IMR-90 (cell line): Measurements from ENCODE around the gene DLX3. TPM values are rescaled to one million over a fixed set of nuclear protein-coding genes. Genes with fewer than 3 reads are reported as not detected.

Experiments used
- ATAC-seq: fragments of 200-7000 bp; cut with Tn5 transposase; 2 replicates; pipeline ENCODE4 v1.9.1; 2020; ENCODE audit warnings: low read depth, mild to moderate bottlenecking, moderate library complexity
- BruUV-seq: library from RNA; stranded (reverse); fragments of 400-500 nt; replicated peaks from 2 replicates; lab custom pipeline; 2021; lab: Mats Ljungman, UMichigan
- CTCF ChIA-PET: fragments of 300-600 bp; formaldehyde crosslinking; extraction: SDS; loops from one replicate; lab custom pipeline; 2021; ENCODE audit warnings: antibody characterized with exemption; lab: Yijun Ruan, JAX
- POLR2A ChIA-PET: fragments of 300-600 bp; sonication (Branson Sonifier 250); formaldehyde crosslinking; loops from one replicate; lab custom pipeline; 2022; ENCODE audit warnings: antibody characterized with exemption; ENCODE audit not compliant: unreplicated experiment; lab: Charles Lee
- DNase-seq: peaks from one replicate; pipeline ENCODE4 v3.0.0; 2013
- H2AFZ ChIP-seq: replicated peaks from 2 replicates; pipeline ENCODE3; 2013; ENCODE audit warnings: low read length, mild to moderate bottlenecking; ENCODE audit not compliant: poor library complexity
- H2AK5ac ChIP-seq: 2 replicates; pipeline ENCODE4 v1.6.1; 2013; ENCODE audit warnings: low read depth, low read length, inconsistent platforms
- H2AK9ac ChIP-seq: replicated peaks from 2 replicates; pipeline ENCODE3; 2013; ENCODE audit warnings: mild to moderate bottlenecking, low read depth, low read length, moderate library complexity; ENCODE audit not compliant: poor library complexity
- H2BK120ac ChIP-seq: 2 replicates; pipeline ENCODE4 v1.6.1; 2013; ENCODE audit warnings: low read depth, low read length, inconsistent platforms
- H2BK15ac ChIP-seq: 3 replicates; pipeline ENCODE4 v1.6.1; 2013; ENCODE audit warnings: low read depth, low read length, inconsistent platforms
- H2BK20ac ChIP-seq: 2 replicates; pipeline ENCODE4 v1.6.1; 2013; ENCODE audit warnings: low read depth, mild to moderate bottlenecking, inconsistent platforms, low read length, moderate library complexity
- H2BK5ac ChIP-seq: 2 replicates; pipeline ENCODE4 v1.6.1; 2013; ENCODE audit warnings: mild to moderate bottlenecking, low read depth, low read length, inconsistent platforms; ENCODE audit not compliant: poor library complexity, severe bottlenecking
- H3K14ac ChIP-seq: replicated peaks from 2 replicates; pipeline ENCODE4 v1.6.1; 2013; ENCODE audit warnings: low read depth, low read length, inconsistent platforms
- H3K18ac ChIP-seq: 2 replicates; pipeline ENCODE4 v1.6.1; 2013; ENCODE audit warnings: low read depth, low read length, control low read depth
- H3K23ac ChIP-seq: 2 replicates; pipeline ENCODE4 v1.6.1; 2013; ENCODE audit warnings: low read depth, low read length, inconsistent platforms
- H3K27ac ChIP-seq: 2 replicates; pipeline ENCODE4 v1.5.1; 2013; ENCODE audit warnings: mild to moderate bottlenecking, control low read depth, low read length; ENCODE audit not compliant: insufficient read depth
- H3K27me3 ChIP-seq: 2 replicates; pipeline ENCODE4 v1.6.1; 2013; ENCODE audit warnings: low read length; ENCODE audit not compliant: control insufficient read depth, insufficient read depth
- H3K36me3 ChIP-seq: 2 replicates; pipeline ENCODE4 v1.6.1; 2013; ENCODE audit warnings: low read length, mixed read lengths; ENCODE audit not compliant: control insufficient read depth, insufficient read depth
- H3K4ac ChIP-seq: 2 replicates; pipeline ENCODE4 v1.6.1; 2013; ENCODE audit warnings: low read depth, low read length, inconsistent platforms
- H3K4me1 ChIP-seq: 2 replicates; pipeline ENCODE4 v1.6.1; 2013; ENCODE audit warnings: low read length, mixed read lengths; ENCODE audit not compliant: control insufficient read depth, insufficient read depth
- H3K4me2 ChIP-seq: 2 replicates; pipeline ENCODE4 v1.6.1; 2013; ENCODE audit warnings: low read depth, mild to moderate bottlenecking, control low read depth, low read length, moderate library complexity
- H3K4me3 ChIP-seq: 2 replicates; pipeline ENCODE4 v1.5.1; 2013; ENCODE audit warnings: low read depth, mild to moderate bottlenecking, control low read depth, low read length, moderate library complexity; ENCODE audit not compliant: insufficient read depth
- H3K56ac ChIP-seq: 2 replicates; pipeline ENCODE4 v1.6.1; 2013; ENCODE audit warnings: low read length, inconsistent platforms; ENCODE audit not compliant: insufficient read depth; ENCODE audit errors: extremely low read depth
- H3K79me1 ChIP-seq, 2 experiments: 2 replicates each; pipeline ENCODE4 v1.6.1; 2013; ENCODE audit warnings: low read length in 2 of 2, inconsistent platforms in 1 of 2, low read depth in 1 of 2
- H3K9ac ChIP-seq: 2 replicates; pipeline ENCODE4 v1.6.1; 2013; ENCODE audit warnings: low read depth, low read length, control low read depth
- H3K9me1 ChIP-seq: 2 replicates; pipeline ENCODE4 v1.6.1; 2013; ENCODE audit warnings: low read length, inconsistent platforms; ENCODE audit not compliant: insufficient read depth
- H3K9me3 ChIP-seq: 2 replicates; pipeline ENCODE4 v1.6.1; 2013; ENCODE audit warnings: low read length; ENCODE audit not compliant: control insufficient read depth, insufficient read depth
- H4K20me1 ChIP-seq: 2 replicates; pipeline ENCODE4 v1.6.1; 2013; ENCODE audit warnings: low read length, inconsistent platforms; ENCODE audit not compliant: insufficient read depth
- H4K5ac ChIP-seq: 2 replicates; pipeline ENCODE4 v1.6.1; 2013; ENCODE audit warnings: mild to moderate bottlenecking, low read depth, low read length, control low read depth
- H4K8ac ChIP-seq, 2 experiments: 2 replicates each; pipeline ENCODE4 v1.6.1; 2013; ENCODE audit warnings: low read depth in 2 of 2, low read length in 2 of 2, control low read depth in 1 of 2, inconsistent platforms in 1 of 2
- H4K91ac ChIP-seq: 2 replicates; pipeline ENCODE4 v1.6.1; 2013; ENCODE audit warnings: low read depth, low read length, inconsistent platforms; ENCODE audit not compliant: insufficient read depth
- RCOR1 ChIP-seq: IDR thresholded peaks from 2 replicates; pipeline ENCODE4 v1.6.1; 2012; ENCODE audit warnings: mild to moderate bottlenecking, low read length, improper control_type of control experiment; ENCODE audit not compliant: insufficient replicate concordance
- WGBS, 2 experiments: methylation state at CpG; one replicate each; pipeline versions ENCODE4 v1.1.5 to v1.1.7; 2013; ENCODE audit warnings: missing lambda C conversion rate in 2 of 2; ENCODE audit not compliant: insufficient read length in 1 of 2; ENCODE audit errors: extremely low coverage in 2 of 2; 5-methylcytosine and 5-hydroxymethylcytosine counted together
- dilution Hi-C: fragments of 300-500 bp; cut with HindIII; formaldehyde crosslinking; loops from one replicate; pipeline ENCODE4 v1.14.3; 2018; ENCODE audit warnings: low sequenced_read_pairs; ENCODE audit not compliant: unreplicated experiment
- in situ Hi-C: fragments of 300-500 bp; cut with MboI; formaldehyde crosslinking; loops from 3 replicates; pipeline ENCODE4 v1.14.3; 2019; ENCODE audit warnings: low sequenced_read_pairs, inconsistent platforms, mixed read lengths
- intact Hi-C: fragments of 100-400 bp; cut with micrococcal nuclease; formaldehyde crosslinking; loops from 2 replicates; pipeline ENCODE4 v1.10.0; 2022
- polyA plus RNA-seq, 3 experiments: library from polyadenylated mRNA; depleted of rRNA; stranded (reverse); fragments of >200 nt; gene quantifications; 2 replicates each; pipeline ENCODE4 v1.2.3, GENCODE V29; 2012; ENCODE audit warnings: low replicate concordance in 1 of 3
- total RNA-seq: library from RNA; depleted of rRNA; stranded (reverse); fragments of >200 nt; gene quantifications from 2 replicates; pipeline ENCODE4 v1.2.3, GENCODE V29; 2012

DLX3 gene
- total and polyA plus RNA-seq, 2 of the 4 experiments (the other 2 are of a cell fraction): not detected

GRCh38 chr17:50021681-50022370 lies 26.8 kb upstream of the DLX3 start:
- Histone ChIP-seq H2AK5ac (no peak overlapping the region; the same call in 1 of the 2 replicates), H4K91ac (no peak overlapping the region), H3K79me1 (no peaks in the 10 kb centered on the region), H3K4me3 (no peak overlapping the region), H4K5ac (no peak overlapping the region), H3K9ac (no peak overlapping the region; the same call in 1 of the 2 replicates), H2BK120ac (no peak overlapping the region), H3K56ac (no peak overlapping the region), H3K4me2 (peak overlapping the region; percentile 36), H2BK20ac (no peak overlapping the region), H3K9me1 (peaks cover 6% of the 10 kb centered on the region), H3K23ac (no peak overlapping the region), H3K27me3 (no peaks in the 10 kb centered on the region), H3K14ac (peak overlapping the region; percentile 65), H2AFZ (no peak overlapping the region), H3K18ac (no peak overlapping the region), H3K36me3 (no peaks in the 10 kb centered on the region), H3K4ac (peak overlapping the region; percentile 40; the same call in 1 of the 2 replicates), H3K27ac (peak overlapping the region; percentile 53; the same call in 1 of the 2 replicates), H4K8ac (no peak overlapping the region; a peak in 1 of 4 replicates), H3K4me1 (peaks cover 5% of the 10 kb centered on the region), H2AK9ac (no peak overlapping the region), H3K9me3 (no peaks in the 10 kb centered on the region), H2BK5ac (no peak overlapping the region), H4K20me1 (no peaks in the 10 kb centered on the region; the same call in 1 of the 2 replicates), H2BK15ac (no peak overlapping the region)
- DNase-seq: no peak
- ChIA-PET CTCF (interaction anchor here (1.2 to 1.4 kb wide), 2 partner anchors 66 to 72 kb away, joined by 3 to 4 read pairs; no protein-coding TSS in a partner anchor), POLR2A (no interaction called here)
- BruUV-seq: no TSS peak
- no peak for TF ChIP-seq RCOR1
- 100% methylated on average over 3 of the region's 6 CpGs; no CpG with 5 or more reads in 1 of the 2 experiments for WGBS, 2 experiments
- dilution Hi-C loops: no loop called here
- in situ Hi-C loops: no loop called here
- ATAC-seq: no peak
- intact Hi-C loops: no loop called here
